MG63 (cell line): ENCODE measurements around the gene S1PR4. TPM values are rescaled to one million over a fixed set of nuclear protein-coding genes. Genes with fewer than 3 reads are reported as not detected.
A peak's percentile ranks its signal among the peaks of the same experiment; 100 is the strongest.
"Not testable (repeated sequence)": the region's sequence is repeated elsewhere in the genome, so short reads cannot be mapped to it uniquely, and the experiment has no call there.

ENCODE experiments used
- DNase-seq: peaks from one replicate; pipeline ENCODE4 v3.0.0-alpha.2; 2020
- H3K27me3 ChIP-seq: fragments of 250-450 bp; sonication (Bioruptor Pico); 2 replicates; pipeline ENCODE4 v1.5.1; 2020; ENCODE audit warnings: mild to moderate bottlenecking, moderate library complexity
- H3K36me3 ChIP-seq: fragments of 250-450 bp; sonication (Bioruptor Pico); 2 replicates; pipeline ENCODE4 v1.5.1; 2020; ENCODE audit warnings: mild to moderate bottlenecking, moderate library complexity
- H3K4me3 ChIP-seq: fragments of 250-450 bp; sonication (Bioruptor Pico); 2 replicates; pipeline ENCODE4 v1.5.1; 2020; ENCODE audit warnings: mild to moderate bottlenecking, moderate library complexity
- H3K9me3 ChIP-seq: fragments of 250-450 bp; sonication (Bioruptor Pico); 2 replicates; pipeline ENCODE4 v1.5.1; 2020; ENCODE audit warnings: mild to moderate bottlenecking, moderate library complexity
- total RNA-seq: library from RNA; depleted of rRNA; stranded (reverse); fragments of >200 nt; shearing (Covaris generic); gene quantifications from 2 replicates; pipeline ENCODE4 v1.2.3, GENCODE V29; 2014; ENCODE audit warnings: low replicate concordance

Gene S1PR4
- total RNA-seq, 1 experiment from 2014 or later, result not detected

DNA sequence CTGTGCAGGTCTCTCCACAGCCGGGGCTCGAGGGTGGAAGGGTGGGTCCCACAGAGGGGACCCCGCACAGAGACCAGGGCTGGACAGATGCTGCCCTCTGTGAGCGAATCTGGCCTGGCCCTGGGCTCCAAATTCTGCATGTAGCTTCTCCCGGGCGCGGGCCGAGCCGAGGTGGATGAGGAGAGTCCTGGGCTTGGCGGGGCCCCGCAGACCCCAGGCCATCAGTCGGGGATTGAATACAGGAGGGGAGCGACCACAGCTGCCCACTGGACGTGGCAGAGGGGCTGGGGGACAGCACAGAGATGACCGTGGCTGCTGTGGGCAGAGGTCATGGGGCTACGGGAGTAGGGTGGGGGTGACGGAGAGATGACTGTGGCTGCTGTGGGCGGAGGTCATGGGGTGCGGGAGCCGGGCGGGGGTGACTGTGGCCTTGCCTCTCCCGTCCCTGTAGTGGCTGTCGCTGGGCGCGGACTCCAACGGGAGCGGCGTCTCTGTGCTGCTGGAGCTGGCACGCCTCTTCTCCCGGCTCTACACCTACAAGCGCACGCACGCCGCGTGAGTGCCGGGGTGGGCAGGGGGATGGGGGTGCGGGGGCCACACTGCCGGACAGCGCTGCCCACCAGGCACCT lies 22.6 kb downstream of the S1PR4 start:
- Histone ChIP-seq H3K27me3 (no peaks in the 10 kb centered on the region), H3K36me3 (no peaks in the 10 kb centered on the region)
- no peak for DNase-seq

DNA sequence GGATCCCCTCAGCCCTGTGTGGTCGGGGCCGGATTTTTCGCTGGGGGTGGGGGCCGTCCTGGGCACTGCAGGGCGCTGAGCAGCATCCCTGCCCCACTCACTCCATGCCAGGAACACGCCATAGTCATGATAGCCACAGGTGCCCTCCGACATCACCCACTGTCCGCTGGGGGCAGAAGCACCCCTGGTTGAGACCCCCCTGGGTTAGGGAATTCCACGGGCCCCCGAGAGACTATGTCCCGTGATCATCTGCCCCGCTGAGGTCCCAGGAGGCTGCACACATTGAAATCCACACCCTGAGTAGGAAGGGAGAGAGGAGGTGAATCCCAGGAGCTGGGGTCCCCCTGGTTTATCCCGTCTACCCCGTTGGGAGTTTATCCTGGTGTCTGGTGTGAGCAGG lies 23.3 kb downstream of the S1PR4 start:
- Histone ChIP-seq H3K4me3 (no peak overlapping the region), H3K9me3 (no peaks in the 10 kb centered on the region), H3K36me3 (no peaks in the 10 kb centered on the region), H3K27me3 (no peaks in the 10 kb centered on the region)
- DNase-seq, result no peak

More for the DNA sequence above, 22.6 kb downstream of the S1PR4 start:
- Histone ChIP-seq H3K4me3 (no peak overlapping the region), H3K9me3 (no peaks in the 10 kb centered on the region)

DNA sequence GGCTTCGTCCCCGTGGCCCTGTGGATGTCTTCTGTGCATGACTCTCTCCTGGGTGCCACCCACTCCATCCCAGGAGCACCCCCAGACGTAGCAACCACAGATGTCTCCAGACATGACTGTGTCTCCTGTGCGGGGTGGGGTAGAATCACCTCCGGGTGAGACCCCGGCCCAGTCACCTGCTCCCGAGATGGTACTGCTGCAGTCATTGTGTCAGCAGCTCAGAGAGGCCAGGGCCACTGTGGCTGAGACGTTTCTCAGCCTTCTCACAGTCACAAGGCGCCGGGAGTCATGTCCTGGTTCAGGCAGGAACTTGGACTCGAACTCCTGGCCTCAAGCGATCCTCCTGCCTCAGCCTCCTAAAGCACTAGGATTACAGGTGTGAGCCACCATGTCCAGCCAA lies 23.8 kb downstream of the S1PR4 start:
- no peak overlapping the region for H3K4me3 ChIP-seq
- no peaks in the 10 kb centered on the region for H3K27me3 ChIP-seq
- H3K9me3 ChIP-seq, result no peaks in the 10 kb centered on the region
- DNase-seq, result no peak
- no peaks in the 10 kb centered on the region for H3K36me3 ChIP-seq

DNA sequence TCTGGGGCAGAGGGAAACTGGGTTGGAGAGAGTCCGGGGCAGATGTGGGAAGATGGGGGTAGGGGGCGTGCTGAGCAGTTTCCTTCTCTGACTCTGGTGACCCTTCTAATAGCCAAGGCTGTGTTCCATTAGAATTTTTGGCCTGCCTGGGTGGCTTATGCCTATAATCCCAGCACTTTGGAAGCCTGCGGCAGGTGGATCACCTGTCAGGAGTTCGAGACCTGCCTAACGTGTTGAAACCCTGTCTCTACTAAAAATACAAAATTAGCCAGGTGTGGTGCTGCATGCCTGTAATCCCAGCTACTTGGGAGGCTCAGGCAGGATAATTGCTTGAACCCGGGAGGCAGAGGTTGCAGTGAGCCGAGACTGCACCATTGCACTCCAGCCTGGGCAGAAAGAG lies 24.3 kb downstream of the S1PR4 start:
- DNase-seq, H3K4me3 ChIP-seq, H3K36me3 ChIP-seq, H3K27me3 ChIP-seq, H3K9me3 ChIP-seq: not testable (repeated sequence)

DNA sequence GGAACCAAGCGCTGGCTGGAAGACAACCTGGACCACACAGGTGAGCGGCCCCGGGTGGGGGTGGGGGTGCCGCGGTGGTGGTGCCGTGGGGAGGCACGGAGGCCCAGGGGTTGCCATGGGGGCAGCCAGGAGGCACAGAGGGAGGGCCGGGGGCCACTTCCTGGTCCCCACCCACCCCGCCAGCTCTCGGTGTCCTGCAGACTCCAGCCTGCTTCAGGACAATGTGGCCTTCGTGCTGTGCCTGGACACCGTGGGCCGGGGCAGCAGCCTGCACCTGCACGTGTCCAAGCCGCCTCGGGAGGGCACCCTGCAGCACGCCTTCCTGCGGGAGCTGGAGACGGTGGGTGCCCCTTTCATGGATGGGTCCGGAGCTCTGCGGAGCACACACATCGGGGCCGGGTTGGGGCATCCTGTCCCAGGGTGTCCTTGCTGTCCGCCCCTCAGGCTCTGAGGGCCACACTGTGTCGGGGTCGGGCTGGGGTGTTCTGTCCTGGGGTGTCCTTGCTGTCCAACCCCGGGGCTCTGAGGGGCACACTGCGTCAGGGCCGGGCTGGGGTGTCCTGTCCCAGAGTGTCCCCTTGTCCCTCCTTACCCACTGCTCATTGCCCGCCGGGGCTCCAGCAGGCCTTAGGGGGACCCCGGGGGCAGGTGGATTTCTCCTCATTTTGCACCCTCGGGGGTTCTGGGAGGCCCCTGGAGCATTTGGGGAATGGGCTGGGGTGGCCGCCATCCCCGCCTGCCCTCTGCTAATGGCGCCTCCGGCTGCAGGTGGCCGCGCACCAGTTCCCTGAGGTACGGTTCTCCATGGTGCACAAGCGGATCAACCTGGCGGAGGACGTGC lies 25.5 kb downstream of the S1PR4 start:
- H3K36me3 ChIP-seq, result no peaks in the 10 kb centered on the region
- H3K9me3 ChIP-seq, result no peaks in the 10 kb centered on the region
- no peaks in the 10 kb centered on the region for H3K27me3 ChIP-seq
- no peak for DNase-seq
- no peak overlapping the region for H3K4me3 ChIP-seq

DNA sequence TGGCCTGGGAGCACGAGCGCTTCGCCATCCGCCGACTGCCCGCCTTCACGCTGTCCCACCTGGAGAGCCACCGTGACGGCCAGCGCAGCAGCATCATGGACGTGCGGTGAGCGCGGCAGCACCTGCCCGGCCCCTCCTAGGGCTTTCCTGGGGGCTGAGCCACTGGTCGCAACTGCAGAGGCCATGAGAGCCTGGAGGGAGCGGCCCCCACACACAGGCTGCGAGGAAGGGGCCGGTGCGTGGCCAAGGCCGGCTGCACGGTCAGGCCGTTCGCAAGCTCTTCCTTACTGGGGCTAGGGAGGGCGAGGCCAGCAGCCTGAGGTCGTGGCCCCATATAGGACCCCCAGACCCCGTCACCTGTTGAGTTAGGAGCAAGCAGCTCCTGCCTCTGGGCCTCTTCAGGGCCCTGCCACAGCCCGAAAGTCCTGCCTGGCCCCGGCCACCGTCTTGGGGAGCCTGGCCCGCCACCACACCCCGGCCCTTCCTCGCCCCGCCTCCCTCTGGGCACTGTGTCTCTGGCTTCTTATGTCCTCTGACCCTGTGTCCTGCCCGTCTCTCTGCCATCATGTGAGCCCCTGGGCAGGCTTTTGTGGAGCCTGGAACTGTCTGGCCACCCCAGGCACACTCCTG lies 26.2 kb downstream of the S1PR4 start:
- no peaks in the 10 kb centered on the region for H3K36me3 ChIP-seq
- no peak for DNase-seq

DNA sequence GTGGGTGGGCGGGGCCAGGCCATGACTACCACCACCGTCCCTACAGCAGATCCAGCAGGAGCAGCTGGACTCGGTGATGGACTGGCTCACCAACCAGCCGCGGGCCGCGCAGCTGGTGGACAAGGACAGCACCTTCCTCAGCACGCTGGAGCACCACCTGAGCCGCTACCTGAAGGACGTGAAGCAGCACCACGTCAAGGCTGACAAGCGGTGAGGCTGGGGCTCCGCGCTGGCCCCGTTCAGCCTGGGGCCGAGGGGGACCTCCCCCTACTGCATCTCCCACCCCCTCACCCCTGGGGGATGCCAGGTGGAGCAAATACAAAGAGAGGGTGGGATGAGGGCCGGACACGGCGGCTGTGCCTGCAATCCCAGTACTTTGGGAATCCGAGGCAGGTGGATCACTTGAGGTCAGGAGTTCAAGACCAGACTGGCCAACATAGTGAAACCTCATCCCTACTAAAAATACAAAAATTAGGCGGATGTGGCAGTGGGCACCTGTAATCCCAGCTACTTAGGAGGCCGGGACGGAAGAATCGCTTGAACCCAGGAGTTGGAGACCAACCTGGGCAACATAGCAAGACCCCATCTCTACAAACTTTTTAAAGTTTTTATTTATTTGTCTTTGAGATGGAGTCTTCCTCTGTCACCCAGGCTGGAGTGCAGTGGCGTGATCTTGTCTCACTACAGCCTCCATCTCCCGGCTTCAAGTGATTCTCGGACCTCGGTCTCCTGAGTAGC lies 27.8 kb downstream of the S1PR4 start:
- Histone ChIP-seq H3K27me3 (no peaks in the 10 kb centered on the region), H3K4me3 (no peak overlapping the region), H3K9me3 (no peaks in the 10 kb centered on the region), H3K36me3 (no peaks in the 10 kb centered on the region)
- DNase-seq, result no peak

More for the DNA sequence above, 26.2 kb downstream of the S1PR4 start:
- Histone ChIP-seq H3K9me3 (no peaks in the 10 kb centered on the region), H3K27me3 (no peaks in the 10 kb centered on the region), H3K4me3 (no peak overlapping the region)

DNA sequence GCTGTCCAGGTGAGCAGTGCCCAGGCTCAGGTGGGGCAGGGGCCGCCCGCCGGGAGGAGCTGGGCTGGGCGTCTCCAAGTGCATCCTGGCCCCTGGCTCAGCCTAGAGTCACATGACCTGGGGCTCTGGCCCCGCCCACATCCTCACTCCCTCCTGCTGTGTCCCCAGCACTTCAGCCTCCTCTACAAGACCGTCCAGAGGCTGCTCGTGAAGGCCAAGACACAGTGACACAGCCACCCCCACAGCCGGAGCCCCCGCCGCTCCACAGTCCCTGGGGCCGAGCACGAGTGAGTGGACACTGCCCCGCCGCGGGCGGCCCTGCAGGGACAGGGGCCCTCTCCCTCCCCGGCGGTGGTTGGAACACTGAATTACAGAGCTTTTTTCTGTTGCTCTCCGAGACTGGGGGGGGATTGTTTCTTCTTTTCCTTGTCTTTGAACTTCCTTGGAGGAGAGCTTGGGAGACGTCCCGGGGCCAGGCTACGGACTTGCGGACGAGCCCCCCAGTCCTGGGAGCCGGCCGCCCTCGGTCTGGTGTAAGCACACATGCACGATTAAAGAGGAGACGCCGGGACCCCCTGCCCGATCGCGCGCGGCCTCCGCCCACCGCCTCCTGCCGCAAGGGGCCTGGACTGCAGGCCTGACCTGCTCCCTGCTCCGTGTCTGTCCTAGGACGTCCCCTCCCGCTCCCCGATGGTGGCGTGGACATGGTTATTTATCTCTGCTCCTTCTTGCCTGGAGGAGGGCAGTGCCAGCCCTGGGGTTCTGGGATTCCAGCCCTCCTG lies 29.1 kb downstream of the S1PR4 start:
- Histone ChIP-seq H3K36me3 (no peaks in the 10 kb centered on the region), H3K27me3 (no peaks in the 10 kb centered on the region)
- DNase-seq, result no peak

DNA sequence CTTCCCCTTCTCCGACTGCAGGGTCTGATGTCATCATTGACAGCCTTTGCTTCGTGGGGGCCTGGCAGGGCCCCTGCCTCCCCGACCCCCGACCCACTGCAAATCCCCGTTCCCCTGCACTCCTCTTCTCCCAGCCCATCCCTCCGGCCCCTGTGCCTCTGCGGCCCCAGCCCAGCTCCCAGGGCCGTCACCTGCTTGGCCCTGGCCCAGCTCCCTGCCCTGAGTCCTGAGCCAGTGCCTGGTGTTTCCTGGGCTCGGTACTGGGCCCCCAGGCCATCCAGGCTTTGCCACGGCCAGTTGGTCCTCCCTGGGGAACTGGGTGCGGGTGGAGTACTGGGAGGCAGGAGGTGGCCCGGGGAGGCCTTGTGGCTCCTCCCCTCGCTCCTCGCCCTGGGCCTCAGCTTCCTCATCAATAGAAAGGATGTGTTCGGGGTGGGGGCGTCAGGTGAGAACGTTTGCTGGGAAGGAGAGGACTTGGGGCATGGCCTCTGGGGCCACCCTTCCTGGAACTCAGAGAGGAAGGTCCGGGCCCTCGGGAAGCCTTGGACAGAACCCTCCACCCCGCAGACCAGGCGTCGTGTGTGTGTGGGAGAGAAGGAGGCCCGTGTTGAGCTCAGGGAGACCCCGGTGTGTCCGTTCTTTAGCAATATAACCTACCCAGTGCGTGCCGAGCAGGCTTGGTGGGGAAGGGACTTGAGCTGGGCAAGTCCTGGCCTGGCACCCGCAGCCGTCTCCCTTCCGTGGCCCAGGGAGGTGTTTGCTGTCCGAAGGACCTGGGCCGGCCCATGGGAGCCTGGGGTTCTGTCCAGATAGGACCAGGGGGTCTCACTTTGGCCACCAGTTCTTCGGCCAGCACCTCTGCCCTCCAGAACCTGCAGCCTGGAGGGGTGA lies 30.0 kb downstream of the S1PR4 start:
- Histone ChIP-seq H3K4me3 (no peak overlapping the region), H3K9me3 (no peaks in the 10 kb centered on the region), H3K27me3 (no peaks in the 10 kb centered on the region), H3K36me3 (no peaks in the 10 kb centered on the region)
- no peak for DNase-seq

More for the DNA sequence above, 29.1 kb downstream of the S1PR4 start:
- Histone ChIP-seq H3K9me3 (no peaks in the 10 kb centered on the region), H3K4me3 (no peak overlapping the region)

DNA sequence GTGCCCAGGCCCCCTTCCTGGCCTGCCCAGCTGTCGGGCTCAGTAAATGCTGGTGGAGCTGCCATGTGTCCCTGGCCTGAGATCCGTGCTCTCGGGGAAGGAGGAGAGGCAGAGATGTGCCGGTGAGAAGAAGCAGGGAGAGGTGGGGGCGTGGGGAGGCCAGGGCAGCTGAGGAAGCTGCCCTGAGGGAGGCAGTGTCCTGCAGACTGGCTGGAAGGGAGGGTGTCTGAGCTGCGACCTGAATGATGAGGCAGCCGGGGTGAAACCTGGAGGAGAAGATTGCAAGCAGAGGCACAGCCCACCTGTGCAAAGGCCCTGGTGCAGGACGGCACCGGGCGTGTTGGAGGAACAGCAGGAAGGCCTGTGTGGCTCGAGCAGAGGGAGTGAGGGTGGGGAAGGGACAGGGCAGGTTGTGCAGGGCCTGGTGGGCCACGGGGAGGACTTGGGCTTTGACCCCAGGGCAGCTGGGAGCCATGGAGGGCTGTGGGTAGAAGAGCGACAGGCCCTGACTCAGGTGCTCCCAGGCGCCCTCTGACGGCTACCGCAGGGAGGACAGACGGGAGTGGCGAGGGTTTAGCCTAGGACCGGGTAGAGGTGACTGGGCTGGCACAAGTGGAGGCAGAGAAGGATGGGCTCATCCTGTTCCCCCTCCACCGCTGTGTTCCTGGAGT lies 31.9 kb downstream of the S1PR4 start:
- Histone ChIP-seq H3K36me3 (no peaks in the 10 kb centered on the region), H3K9me3 (no peaks in the 10 kb centered on the region), H3K27me3 (no peaks in the 10 kb centered on the region), H3K4me3 (no peak overlapping the region)
- DNase-seq, result peak; percentile 38

DNA sequence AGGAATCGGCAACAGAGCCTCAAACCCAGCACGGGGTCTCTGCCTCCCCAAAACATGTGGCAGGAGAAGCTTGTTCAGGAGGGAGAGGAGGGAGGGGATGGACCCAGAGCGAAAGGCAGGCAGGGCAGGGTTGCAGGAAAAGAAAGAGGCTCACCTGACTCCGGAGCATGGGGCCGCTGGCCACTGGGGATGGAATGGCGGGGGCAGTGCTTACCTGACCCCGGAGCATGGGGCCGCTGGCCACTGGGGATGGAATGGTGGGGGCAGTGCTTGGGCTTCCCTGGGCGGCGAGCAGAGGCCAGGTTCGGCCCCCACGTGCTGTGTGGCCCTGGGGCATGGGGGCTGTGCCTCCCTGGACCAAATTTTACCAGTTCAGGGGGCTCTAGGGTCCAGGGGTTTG lies 32.6 kb downstream of the S1PR4 start:
- Histone ChIP-seq H3K36me3 (no peaks in the 10 kb centered on the region), H3K27me3 (no peaks in the 10 kb centered on the region), H3K9me3 (no peaks in the 10 kb centered on the region), H3K4me3 (no peak overlapping the region)
- no peak for DNase-seq

DNA sequence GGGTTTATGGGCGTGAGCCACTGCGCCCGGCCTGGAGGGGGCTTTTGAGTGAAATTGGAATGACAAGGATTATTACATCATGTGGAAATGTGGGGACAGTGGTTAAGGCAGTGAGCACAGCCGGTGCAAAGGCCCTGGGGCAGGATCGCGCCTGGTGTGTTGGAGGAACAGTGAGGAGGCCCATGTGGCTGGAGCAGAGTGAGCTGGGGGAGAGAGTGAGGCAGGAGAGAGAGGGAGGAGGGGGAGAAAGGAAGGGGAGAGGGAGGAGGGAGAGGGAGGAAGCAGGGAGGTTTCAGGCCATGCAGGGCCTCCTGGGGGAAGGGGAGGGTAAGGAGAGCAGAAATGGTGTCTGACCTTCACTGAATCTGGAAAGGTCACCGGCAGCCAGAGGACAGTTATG lies 34.6 kb downstream of the S1PR4 start:
- no peaks in the 10 kb centered on the region for H3K9me3 ChIP-seq
- no peak overlapping the region for H3K4me3 ChIP-seq
- DNase-seq, result no peak
- H3K27me3 ChIP-seq, result no peaks in the 10 kb centered on the region
- H3K36me3 ChIP-seq, result no peaks in the 10 kb centered on the region

DNA sequence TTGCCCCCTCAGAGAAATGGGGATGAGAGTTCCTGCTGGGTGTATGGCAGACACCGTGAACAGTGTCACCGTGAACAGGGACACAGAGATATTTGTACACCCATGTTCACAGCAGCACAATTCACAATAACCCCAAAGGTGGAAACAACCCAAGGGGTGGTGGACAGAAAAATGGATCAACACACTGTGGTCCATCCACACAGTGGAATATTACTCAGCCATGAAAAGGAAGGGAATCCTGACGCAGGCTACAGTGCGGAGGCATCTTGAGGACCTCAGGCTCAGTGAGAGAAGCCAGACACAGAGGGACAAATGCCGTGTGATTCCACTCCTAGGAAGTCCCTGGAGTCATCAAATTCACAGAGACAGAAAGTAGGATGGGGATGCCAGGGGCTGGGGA lies 38.3 kb downstream of the S1PR4 start:
- no peaks in the 10 kb centered on the region for H3K27me3 ChIP-seq
- H3K36me3 ChIP-seq, result no peaks in the 10 kb centered on the region
- no peaks in the 10 kb centered on the region for H3K9me3 ChIP-seq
- H3K4me3 ChIP-seq, result no peak overlapping the region
- DNase-seq, result no peak

DNA sequence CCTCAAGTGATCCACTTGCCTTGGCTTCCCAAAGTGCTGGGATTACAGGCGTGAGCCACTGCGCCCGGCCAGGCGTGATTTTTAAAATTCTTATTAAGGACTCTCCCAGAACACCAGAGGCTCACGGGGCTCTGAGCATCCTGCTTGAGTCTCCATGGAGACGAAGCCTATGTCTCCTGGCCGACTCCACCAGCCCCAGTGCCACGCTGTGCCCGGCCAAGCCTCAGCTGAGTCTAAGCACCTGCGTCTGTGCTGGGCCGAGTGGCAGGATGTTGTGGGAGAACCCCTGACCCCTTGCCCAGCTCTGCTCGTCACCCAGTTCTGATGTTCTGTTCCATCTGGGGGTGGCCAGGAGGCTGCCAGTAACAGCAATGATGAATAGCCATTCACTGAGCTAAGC lies 42.0 kb downstream of the S1PR4 start:
- Histone ChIP-seq H3K36me3 (no peaks in the 10 kb centered on the region), H3K27me3 (no peaks in the 10 kb centered on the region), H3K4me3 (no peak overlapping the region), H3K9me3 (no peaks in the 10 kb centered on the region)
- DNase-seq, result no peak

DNA sequence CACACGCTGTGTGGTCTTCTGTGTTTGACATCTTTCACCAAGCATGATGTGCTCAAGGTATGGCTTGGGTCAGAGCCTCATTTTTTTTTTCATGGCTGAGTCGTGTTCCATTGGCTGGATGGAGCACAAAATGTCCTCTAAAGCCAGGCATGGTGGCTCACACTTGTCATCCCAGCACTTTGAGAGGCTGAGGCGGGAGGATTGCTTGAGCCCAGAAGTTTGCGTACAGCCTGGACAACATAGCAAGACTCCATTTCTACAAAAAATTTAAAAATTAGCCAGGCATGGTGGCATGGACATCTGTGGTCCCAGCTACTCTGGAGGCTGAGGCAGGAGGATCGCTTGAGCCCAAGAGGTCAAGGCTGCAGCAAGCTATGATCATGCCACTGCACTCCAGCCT lies 43.0 kb downstream of the S1PR4 start:
- H3K4me3 ChIP-seq, result not testable (repeated sequence)

More for the DNA sequence above, 43.0 kb downstream of the S1PR4 start:
- H3K36me3 ChIP-seq, H3K9me3 ChIP-seq, DNase-seq, H3K27me3 ChIP-seq: not testable (repeated sequence)
